WERI-Rb-1 (cell line): ENCODE data around the gene MALAT1.
"Not testable (repeated sequence)": the region's sequence is repeated elsewhere in the genome, so short reads cannot be mapped to it uniquely, and the experiment has no call there.

Source experiments
- DNase-seq: peaks from one replicate; pipeline ENCODE4 v3.0.0-alpha.2; 2020
- H3K27ac ChIP-seq: fragments of 250-450 bp; sonication (Bioruptor Pico); 2 replicates; pipeline ENCODE4 v1.5.1; 2020; ENCODE audit warnings: mild to moderate bottlenecking, moderate library complexity
- H3K27me3 ChIP-seq: fragments of 250-450 bp; sonication (Bioruptor Pico); 2 replicates; pipeline ENCODE4 v1.5.1; 2021; ENCODE audit warnings: mild to moderate bottlenecking, low read depth, moderate library complexity; ENCODE audit not compliant: insufficient read depth, severe bottlenecking
- H3K36me3 ChIP-seq: fragments of 250-450 bp; sonication (Bioruptor Pico); 2 replicates; pipeline ENCODE4 v1.5.1; 2020; ENCODE audit warnings: mild to moderate bottlenecking, moderate library complexity
- H3K4me3 ChIP-seq: 2 replicates; pipeline ENCODE4 v1.5.1; 2011; ENCODE audit warnings: low read depth, mild to moderate bottlenecking, control low read depth, low read length
- H3K9me3 ChIP-seq: fragments of 250-450 bp; sonication (Bioruptor Pico); 2 replicates; pipeline ENCODE4 v1.5.1; 2021; ENCODE audit warnings: mild to moderate bottlenecking, moderate library complexity; ENCODE audit not compliant: severe bottlenecking
- TF ChIP-seq, protein P1 (sequence below): IDR thresholded peaks from 2 replicates; pipeline ENCODE4 v1.5.1; 2011; ENCODE audit warnings: low read depth, mild to moderate bottlenecking, control low read depth, inconsistent platforms, low read length

MALAT1 gene

GRCh38 chr11:65516135-65516968 lies 17.5 kb downstream of the MALAT1 start:
- peaks cover 2% of the 10 kb centered on the region for H3K9me3 ChIP-seq
- H3K4me3 ChIP-seq: no peak overlapping the region
- H3K27me3 ChIP-seq: no peaks in the 10 kb centered on the region
- peak overlapping the region; percentile 40 for H3K27ac ChIP-seq
- no peak for DNase-seq
- TF ChIP-seq, protein P1, sequence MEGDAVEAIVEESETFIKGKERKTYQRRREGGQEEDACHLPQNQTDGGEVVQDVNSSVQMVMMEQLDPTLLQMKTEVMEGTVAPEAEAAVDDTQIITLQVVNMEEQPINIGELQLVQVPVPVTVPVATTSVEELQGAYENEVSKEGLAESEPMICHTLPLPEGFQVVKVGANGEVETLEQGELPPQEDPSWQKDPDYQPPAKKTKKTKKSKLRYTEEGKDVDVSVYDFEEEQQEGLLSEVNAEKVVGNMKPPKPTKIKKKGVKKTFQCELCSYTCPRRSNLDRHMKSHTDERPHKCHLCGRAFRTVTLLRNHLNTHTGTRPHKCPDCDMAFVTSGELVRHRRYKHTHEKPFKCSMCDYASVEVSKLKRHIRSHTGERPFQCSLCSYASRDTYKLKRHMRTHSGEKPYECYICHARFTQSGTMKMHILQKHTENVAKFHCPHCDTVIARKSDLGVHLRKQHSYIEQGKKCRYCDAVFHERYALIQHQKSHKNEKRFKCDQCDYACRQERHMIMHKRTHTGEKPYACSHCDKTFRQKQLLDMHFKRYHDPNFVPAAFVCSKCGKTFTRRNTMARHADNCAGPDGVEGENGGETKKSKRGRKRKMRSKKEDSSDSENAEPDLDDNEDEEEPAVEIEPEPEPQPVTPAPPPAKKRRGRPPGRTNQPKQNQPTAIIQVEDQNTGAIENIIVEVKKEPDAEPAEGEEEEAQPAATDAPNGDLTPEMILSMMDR: no peak
- H3K36me3 ChIP-seq: no peaks in the 10 kb centered on the region

DNA sequence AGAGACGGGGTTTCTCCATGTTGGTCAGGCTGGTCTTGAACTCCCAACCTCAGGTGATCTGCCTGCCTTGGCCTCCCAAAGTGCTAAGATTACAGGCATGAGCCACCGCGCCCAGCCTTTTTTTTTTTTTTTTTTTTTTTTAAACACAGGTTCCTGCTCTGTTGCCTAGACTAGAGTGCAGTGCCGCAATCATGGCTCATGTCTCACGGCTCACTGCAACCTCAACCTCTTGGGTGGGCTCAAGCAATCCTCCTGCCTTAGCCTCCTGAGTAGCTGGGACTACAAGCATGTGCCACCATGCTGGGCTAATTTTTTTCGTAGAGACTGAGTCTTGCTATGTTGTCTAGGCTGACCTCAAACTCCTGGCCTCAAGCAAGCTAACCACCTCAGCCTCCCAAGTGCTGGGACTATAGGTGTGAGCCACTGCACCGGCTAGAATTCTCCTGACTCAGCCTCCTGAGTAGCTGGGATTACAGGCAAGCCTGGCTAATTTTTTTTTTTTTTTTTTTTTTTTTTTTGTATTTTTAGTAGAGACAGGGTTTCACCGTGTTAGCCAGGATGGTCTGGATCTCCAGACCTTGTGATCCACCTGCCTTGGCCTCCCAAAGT lies 20.2 kb downstream of the MALAT1 start:
- not testable (repeated sequence) for H3K27ac ChIP-seq, DNase-seq, H3K9me3 ChIP-seq, H3K27me3 ChIP-seq, H3K36me3 ChIP-seq, H3K4me3 ChIP-seq

DNA sequence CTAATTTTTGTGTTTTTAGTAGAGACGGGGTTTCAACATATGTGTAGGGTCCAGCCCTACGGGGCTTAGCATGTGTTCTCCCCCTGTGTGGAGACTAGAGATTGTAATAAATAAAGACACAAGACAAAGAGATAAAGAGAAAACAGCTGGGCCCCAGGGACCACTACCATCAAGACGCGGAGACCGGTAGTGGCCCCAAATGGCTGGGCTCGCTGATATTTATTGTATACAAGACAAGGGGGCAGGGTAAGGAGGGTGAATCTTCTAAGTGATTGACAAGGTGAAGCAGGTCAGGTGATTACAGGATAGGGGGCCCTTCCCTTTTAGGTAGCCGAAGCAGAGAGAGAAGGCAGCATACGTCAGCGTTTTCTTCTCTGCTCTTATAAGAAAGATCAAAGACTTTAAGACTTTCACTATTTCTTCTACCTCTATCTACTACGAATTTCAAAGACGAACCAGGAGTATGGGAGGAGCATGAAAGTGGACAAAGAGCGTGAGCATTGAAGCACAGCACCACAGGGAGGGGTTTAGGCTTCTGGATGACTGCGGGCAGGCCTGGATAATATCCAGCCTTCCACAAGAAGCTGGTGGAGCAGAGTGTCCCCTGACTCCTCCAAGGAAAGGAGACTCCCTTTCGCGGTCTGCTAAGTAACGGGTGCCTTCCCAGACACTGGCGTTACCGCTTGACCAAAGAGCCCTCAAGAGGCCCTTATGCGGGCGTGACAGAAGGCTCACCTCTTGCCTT lies 23.1 kb downstream of the MALAT1 start:
- H3K27ac ChIP-seq: not testable (repeated sequence)

GRCh38 chr11:65522718-65523630 lies 24.1 kb downstream of the MALAT1 start:
- not testable (repeated sequence) for H3K4me3 ChIP-seq, H3K27me3 ChIP-seq, H3K27ac ChIP-seq, DNase-seq, H3K9me3 ChIP-seq
- peaks cover 15% of the 10 kb centered on the region for H3K36me3 ChIP-seq

More for the DNA sequence above, 23.1 kb downstream of the MALAT1 start:
- not testable (repeated sequence) for H3K36me3 ChIP-seq, DNase-seq, H3K4me3 ChIP-seq, H3K9me3 ChIP-seq, H3K27me3 ChIP-seq

GRCh38 chr11:65523631-65523968 lies 24.8 kb downstream of the MALAT1 start:
- not testable (repeated sequence) for H3K27me3 ChIP-seq, DNase-seq, H3K27ac ChIP-seq, H3K4me3 ChIP-seq, H3K9me3 ChIP-seq
- H3K36me3 ChIP-seq: peaks cover 20% of the 10 kb centered on the region

GRCh38 chr11:65524014-65524740 lies 25.3 kb downstream of the MALAT1 start:
- Histone ChIP-seq H3K9me3 (no peaks in the 10 kb centered on the region), H3K36me3 (peaks cover 20% of the 10 kb centered on the region), H3K27me3 (no peaks in the 10 kb centered on the region), H3K27ac (peak overlapping the region; percentile 5; the same call in 1 of the 2 replicates), H3K4me3 (peak overlapping the region; percentile 6)
- DNase-seq: peak; percentile 34
- TF ChIP-seq, protein P1: no peak
